Right renal pelvis (tissue), 4 donors: ENCODE results near the gene MDM1. TPM values are rescaled to one million over a fixed set of nuclear protein-coding genes. Genes with fewer than 3 reads are reported as not detected.

Source experiments
- DNase-seq, 4 donors: peaks; one replicate each; pipeline ENCODE4 v3.0.0-alpha.2; 2013; ENCODE audit warnings: low read depth in 4 of 4, low spot score in 3 of 4, missing footprints in 1 of 4
- polyA plus RNA-seq, 4 donors: library from polyadenylated mRNA; unstranded; fragments of 120-200 nt; gene quantifications; one replicate each; pipeline ENCODE4 v1.2.1, GENCODE V29; 2013; ENCODE audit not compliant: insufficient read length in 4 of 4

MDM1 gene
- polyA plus RNA-seq, 4 donors, result 32.2 to 40.1 (median 38.5) TPM

DNA sequence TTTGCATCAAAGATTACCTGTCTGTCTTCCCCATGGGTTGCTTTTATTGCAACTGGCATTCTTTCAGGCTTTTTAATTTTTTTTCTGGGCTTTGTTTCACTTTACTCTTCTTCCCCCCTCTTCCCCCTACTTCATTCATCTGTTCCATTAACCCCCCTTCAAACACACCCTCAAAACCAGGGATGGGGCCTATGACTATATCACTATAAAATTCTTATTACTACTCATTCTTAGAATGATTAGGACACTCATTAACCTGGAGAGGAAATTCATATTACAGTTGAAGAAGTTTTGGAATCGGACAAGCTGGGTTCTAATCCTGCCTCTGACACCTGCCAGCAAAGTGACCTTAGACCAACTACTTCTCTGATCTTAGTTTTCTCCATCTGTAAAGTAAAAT, 24.8 kb upstream of the MDM1 start:
- no peak for DNase-seq

DNA sequence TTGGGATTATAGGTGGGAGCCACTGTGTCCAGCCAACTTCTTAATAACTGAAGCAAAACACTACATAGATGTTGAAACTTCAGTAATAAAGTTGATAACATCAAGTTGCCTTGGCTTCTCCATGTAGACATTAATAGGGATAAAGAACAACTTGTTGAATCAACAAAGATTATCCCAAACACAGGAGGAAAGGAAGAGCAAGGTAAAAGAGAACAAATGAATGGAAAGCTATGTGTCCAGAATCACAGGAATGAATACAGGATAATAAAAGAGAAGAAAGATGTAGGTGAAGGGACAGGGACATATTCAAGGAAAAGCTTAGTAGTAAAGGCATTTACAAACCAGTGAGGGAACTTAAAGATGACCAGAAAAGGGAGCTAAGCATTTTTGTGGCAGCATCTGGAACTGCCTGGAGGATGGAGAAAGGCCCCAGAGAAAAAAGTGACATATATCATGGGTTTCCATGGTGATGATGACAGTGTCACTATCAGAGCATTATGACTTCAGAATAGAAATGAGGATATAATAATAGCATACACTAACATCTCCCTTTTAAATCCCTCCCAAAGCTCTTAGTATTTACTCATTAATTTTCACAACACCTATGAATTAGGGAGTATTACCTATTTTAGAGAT, 24.0 kb upstream of the MDM1 start:
- DNase-seq, result no peak

DNA sequence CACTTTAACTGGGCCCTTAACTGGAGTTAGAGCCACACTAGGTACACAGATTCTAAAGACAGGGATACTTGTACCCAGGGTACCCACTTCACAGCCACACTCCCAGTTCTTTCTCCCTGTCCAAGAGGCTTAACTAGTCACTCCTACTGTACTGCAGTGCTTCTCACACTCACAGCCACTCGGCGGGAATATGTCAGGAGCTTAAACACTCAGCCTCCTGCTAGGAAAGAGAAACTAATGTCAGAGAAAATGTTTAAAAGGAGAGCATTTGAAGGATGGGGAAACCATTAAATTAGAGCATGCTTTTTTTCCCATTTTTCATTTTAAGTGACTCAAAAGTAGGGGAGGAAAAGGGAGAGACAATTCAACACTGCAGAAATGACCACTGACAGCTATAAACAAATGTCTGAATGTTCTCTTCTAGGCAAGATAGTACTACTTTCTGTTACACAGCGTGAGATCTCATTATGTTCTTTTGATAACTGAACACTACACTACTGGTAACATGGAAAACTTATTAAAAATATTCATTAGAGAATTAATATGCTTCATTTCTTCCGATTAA, 22.9 kb upstream of the MDM1 start:
- no peak for DNase-seq

DNA sequence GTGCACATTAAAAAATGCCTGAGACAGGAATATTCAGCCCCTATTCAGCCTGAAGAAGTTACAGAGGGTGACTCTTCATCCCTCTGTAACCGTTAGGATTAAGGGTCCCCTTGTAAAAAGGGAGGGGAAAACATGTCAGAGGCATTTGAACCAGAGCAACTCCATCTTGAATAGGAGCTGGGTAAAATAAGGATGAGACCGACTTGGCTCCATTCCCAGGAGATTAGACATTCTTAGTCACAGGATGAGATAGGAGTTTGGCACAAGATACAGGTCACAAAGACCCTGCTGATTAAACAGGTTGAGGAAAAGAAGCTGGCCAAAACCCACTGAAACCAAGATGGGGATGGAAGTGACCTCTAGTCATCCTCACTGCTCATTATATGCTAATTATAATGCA, 19.9 kb upstream of the MDM1 start:
- no peak for DNase-seq

DNA sequence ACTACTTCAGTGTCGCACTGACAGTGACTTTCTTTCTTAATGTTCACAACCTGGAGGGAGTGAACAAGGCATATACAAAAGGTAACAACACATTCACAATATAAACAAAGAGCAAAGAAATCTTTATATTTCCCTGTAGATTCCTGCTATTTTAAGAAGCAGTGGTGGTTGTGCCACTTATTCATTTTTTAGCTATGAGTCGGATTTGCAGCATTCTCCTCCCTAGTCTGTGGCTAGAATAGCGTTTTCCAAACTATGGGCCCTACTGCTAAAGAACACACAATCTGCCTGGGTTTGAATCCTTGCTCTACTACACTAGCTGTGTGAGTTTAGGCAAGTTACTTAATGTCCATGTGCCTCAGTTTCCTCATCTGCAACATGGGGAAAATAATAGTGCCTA, 18.6 kb upstream of the MDM1 start:
- DNase-seq, result no peak

DNA sequence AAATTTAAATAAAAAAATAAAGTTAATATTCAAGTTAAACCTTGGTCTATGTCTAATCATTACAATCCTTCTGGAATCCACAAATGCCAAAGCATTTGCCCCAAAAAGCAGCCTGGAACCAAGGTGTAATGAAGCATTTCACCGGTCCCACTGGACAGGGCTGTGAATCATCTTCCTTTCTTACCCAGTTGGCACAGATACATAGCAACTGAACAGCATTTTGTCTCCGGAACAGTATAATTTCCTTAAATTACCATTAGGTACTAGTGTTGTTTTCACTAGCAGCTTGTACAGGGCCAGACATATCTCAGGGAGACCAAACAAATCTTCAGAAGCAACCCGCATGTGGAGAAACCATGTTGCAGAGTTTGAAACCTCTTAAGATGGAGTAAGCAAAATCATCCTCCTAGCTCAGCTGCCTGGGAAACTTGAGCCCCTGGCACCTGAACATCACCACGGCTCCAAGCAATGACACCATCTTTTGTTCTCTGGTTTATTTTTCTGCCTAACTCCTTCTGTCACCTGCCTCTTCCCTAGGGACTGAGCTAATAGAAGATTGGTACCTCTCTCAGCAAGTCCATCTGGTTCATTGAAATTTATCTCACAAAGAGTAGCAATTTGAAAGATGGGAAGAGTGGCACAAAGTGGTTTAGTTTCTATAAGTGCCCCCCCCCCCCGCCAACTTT, 17.9 kb upstream of the MDM1 start:
- no peak for DNase-seq

DNA sequence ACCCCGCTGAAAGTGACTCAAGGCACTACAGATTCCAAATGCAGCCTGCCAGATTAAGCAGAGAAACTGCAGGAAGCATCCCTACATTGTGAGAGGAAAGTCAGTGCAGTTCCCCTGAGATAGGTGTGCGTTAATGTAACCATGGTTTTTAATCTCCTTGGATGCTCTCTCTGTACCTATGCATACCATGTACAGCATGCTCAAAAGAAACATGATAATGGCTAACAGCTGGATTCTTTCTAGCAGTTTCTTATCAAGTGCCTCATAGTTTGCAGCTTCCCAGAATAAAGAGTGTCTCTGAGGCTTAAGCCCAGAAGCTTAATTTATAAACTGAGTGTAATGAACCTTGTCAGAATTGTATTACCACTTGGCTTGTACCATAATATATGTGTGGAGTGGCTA, 17.1 kb upstream of the MDM1 start:
- no peak for DNase-seq

DNA sequence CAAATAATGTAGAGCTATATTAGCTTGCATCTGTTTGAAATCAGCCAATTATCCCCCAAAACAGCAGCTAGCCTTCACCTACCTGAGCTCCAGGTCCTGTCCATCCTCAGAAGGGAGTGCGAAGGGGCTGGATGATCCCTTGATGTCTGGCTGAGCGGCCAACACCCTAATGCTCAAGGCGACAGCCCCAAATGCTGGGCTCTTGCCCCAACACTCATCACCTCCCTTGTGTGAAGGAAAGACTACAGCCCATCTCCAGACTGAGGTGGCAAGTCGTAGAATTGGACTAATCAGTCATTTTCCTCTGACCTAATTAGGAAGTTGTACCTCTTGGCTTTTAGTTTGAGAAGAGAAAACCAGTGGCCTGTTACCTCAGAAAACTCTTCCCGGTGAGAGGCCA, 16.3 kb upstream of the MDM1 start:
- no peak for DNase-seq

DNA sequence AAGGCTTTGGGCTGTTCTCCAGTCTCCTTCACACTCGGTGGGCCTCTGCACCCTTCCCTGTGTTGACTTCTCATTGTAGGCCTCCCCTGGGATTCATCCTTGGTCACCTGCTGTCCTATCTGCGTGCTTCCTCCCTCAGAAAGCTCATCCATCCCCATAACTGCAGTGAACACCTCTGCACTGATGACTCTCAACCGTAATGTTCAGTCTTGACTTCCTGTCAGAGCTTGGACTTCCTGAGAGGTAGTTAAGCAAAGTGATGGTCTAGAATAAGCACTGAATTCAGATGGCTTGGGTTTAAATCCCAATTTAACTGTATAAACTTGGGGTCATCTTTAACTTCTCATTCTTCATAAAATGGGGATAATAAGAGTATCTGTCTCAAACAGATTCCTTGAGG, 13.6 kb upstream of the MDM1 start:
- DNase-seq, result no peak

DNA sequence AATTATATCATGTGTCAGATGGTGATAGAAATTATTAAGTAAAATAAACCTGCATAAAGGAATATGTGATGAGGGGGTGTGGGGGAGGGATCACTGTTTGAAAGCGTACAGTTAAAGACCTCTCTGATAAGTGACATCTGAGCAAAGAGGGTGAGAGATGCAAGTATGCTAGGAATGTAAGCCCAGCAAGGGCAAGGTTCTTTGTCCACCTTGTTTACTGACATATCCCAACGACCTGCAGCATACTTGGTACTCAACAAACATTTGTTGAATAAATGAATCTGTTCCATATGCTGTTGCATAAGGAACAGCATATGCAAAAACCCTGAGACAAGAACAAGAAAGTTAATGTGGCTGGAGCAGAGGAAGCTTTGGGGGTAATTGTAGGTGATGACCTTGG, 12.0 kb upstream of the MDM1 start:
- no peak for DNase-seq

DNA sequence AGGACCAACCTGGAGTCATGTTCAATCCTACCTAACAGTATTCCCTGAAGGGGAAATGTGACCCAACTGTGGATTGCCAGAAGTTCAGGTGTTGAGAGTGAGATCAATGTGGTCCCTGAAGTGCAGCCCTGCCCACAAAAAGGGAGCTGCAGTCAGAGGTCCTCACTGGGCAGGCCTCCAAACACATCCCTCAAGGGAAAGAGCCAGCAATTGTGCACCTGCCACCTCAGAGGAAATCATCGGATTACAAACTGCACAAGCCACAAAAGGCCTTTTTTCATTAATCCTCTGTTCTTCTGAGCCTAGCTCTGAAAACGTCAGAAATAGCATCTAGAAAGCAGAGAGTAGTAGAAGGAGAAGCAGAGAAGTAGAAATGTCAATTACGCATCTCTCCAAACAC, 10.8 kb upstream of the MDM1 start:
- no peak for DNase-seq

DNA sequence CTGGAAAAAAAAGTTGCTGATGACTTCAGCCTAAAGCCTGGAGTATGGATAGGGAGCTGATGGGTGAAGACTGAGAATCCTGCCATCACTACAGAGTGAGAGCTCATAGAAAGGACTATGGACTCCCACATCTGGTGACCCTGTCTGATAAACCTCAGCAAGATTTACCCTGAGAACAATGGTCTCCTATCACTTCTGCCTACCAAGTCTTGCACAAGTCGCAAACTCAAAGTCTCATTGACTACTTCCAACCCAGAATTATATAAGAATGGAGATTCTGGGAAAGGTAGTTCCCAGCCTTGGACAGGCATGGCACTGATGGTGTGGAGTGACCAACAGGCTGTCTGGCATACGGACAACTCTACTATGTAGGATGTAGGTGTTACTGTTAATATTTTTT, 9.7 kb upstream of the MDM1 start:
- DNase-seq, result no peak

DNA sequence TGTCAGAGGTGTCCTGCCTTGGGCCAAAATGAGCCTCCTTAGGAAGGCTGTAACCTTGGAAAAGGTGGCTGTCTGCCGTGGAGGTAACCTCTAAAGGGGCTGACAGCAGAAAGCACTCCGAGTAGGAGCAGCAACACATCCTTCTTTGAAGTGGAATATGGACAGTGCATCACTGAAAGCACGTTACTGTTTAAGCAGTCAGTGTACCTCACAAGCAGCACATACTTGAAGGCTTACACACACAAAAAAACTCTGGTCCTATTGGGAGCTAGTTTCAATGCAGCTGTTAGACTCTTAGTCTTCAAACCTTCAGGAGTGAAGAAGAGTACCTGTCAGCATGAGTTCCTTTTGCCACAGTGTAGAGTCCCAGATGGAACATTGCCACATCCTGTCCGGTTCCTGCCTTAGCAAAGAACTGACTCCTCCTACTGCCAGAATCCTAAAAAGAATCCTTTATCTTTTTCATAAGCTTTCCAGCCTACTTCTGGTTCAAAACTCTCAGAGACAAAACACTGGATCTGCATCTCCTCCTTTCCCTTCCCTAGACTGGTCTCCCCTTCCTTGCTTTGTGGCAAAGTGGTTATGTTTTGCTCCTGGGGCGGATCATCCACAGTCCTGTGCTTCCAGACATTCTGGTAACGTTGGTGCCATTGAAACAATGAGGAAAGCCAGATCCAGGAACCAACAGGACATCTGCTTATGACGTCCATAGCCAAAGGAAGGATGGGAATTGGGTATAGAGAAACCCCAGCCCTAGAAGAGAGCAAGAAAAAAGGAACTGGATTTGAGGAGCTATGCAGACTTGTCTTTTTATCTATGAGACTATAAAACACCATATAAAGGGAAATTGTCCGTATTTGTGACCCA, 8.5 kb upstream of the MDM1 start:
- no peak for DNase-seq

DNA sequence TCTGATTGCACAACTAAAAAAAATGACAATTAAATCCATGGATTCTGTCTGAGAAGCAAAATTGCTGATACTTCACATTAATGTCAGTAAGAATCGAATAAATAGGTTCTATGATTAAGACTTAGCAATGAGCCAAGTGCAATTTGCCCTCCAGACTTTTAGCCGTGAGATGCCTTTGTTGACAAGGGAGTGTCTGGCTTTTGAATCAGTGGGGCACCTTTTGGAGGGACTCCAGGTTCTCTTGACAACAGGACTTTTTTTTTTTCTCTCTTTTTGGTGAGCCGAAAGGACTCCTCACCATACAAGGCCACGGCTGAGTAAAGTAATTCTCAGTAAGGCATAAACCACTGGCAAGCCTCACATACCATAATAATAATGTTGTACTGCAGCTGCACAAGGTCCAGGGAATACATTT, 4.7 kb upstream of the MDM1 start:
- no peak for DNase-seq

DNA sequence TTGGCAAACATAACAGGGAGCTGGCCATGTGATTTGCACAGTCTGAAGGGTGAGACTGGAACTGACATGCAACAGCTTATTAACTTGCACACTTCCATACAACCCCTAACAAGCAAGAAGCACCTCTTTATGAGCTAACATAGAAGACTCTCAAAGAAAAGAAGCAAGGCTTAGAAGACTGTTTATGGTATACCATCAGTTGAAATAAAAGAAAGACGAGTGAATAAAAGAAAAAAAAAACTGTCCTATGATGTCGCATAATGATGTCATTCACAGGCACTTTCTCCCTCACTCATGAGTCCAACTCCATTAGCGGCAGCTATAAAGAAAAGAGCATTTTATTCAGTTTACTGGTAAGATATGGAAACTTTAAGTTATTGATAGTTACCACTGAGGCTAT, 3.3 kb upstream of the MDM1 start:
- DNase-seq, result no peak

DNA sequence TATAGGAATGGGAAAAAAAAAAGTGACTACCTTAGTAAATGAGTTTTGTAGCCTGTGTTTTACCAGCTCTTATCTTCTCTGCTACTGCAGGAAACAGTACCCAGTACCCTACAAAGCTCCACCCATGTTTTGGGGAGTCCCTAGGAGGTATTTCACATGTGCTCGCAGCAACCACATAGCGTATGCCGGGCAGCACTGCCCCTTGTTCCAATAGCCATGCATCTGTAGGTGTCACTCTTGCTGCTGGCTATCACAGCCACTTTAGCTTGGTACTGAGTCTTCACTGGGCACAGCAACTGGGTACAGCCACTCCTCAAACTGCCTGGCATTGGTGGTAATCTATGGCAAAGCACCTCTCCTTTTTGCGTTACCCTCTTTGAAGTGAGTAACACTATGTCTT, 2.0 kb upstream of the MDM1 start:
- no peak for DNase-seq

DNA sequence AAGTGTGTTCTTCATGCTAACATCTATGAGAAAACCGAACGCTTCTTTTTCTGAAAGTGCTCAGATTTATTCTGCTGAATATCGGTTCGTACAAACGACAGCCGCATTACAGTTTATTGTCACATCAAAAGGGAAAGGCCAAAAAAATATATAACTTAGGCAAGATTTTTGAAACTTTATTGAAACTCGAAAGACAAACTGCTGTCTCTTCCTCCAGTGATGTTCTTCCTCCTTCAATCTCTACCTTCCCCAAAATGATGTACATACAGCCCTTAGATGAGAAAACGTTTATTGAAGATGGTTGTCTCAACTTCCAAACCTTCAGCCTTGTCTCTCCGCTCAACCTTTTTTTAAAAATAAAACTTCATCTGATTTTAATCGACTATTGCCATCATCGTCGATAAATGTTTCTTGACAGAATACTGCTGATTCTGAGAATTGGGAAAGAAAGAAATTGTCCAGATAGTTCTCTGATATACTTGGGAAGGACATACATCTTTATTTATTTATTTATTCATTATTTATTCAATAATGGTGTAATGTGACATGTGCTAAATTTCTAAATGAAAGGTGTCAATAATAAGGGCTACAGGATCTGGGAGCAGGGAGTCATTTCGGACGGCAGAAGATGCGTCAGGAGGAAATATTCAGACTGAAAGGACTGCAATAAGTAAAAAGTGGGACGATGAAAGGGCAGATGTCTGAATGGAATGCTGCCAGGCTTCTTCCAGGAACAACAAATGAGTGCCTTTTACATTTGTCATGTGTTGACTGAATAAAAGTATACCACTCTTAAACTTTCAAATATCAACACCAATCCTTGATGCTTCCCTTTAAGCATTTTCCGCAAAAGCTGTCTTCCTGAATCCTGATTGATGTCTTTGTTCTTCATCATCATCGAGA, 817 bp upstream of the MDM1 start:
- DNase-seq, result no peak

DNA sequence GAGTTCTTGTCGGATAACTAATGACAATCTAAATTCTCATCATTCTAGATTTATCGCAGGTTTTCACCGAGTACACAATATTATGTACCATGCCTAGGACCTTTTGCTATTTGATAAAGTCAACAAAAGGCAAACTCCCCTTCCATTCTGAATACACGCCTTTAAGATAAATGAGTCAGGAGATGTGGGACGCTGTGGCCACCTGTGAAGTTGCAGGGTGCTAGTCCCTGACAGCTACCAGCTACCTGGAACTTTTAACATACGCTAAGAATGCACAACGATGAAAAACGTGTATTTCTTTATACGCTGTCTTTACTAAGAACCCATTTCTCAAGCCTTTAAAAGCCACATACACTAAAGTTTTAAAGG, 678 bp downstream of the MDM1 start:
- DNase-seq, result no peak

DNA sequence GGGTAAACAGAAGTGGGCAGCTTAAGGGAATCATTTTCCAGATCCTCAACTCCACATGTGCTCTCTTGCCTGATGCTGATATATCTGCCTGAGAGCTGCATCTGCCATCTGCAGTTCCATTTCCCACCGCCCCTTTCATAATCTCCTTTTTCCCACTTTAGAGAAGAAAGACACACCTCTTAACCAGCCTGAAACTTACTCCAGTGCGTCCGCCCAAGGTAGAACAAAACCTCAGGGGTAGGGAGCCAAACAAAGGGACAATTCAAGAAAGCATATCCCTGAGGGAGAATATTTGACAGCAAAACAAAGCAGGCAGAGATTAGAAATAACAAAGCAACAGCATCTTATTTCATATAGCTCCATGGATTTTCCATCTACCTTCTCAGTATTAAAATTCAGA, 4.3 kb downstream of the MDM1 start:
- DNase-seq, result no peak

DNA sequence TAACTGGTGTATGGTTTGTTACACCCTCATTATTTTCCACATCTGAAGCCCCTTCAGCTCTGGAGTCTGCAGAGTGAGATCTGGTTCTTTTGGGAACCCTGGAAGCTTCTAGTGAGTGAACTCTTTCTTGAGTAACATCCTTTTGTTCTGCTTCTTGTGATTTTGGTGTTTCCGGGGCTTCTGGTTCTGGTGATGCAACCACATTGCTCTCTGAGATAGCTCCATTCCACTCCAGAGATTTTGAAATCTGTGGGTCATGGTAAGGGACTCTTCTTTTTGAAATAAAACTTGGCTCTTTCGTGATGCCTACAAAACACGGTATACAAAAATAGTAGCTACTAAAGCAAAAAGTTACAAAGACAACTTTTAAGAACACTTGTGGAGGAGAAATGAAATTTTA, 5.4 kb downstream of the MDM1 start:
- DNase-seq, result no peak

DNA sequence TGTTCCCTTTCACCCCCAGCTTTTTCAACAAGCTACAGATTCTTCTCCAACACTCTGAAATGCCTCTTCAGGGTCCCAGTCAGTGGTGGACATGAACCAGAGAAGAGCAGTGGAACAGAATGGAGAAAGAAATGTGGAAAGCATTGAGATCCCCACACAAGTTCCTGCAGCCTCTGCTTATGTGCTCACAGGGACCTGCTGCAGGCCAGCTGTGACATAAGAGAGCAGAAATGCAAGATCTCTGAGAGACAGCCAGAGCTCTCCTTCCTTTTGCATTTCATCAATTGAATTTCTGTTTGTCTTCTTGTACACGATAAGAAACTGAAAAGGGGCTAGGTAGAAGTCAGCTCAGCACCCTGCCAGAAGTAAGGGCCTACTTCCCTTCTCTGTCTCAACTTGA, 6.2 kb downstream of the MDM1 start:
- no peak for DNase-seq
